NB4 (cell line): Measurements from ENCODE around the gene CIITA.

Experiments
- CTCF ChIP-seq: IDR thresholded peaks from one replicate; pipeline ENCODE4 v1.5.1; 2012; ENCODE audit warnings: low read depth, low read length
- MAX ChIP-seq: IDR thresholded peaks from 2 replicates; pipeline ENCODE4 v1.6.1; 2011; ENCODE audit warnings: low read depth, low read length
- MYC ChIP-seq: IDR thresholded peaks from 2 replicates; pipeline ENCODE4 v1.6.1; 2011; ENCODE audit warnings: low read depth, low read length
- POLR2A ChIP-seq: IDR thresholded peaks from 2 replicates; pipeline ENCODE4 v1.6.1; 2011; ENCODE audit warnings: mild to moderate bottlenecking; ENCODE audit not compliant: insufficient read length; ENCODE audit errors: extremely low read depth

- TF ChIP-seq CTCF, result no peak
- TF ChIP-seq POLR2A, result no peak
- no peak for TF ChIP-seq MYC
- no peak for TF ChIP-seq MAX
These were observed 41.6 kb upstream of the CIITA start for GRCh38 chr16:10835281-10835931.
